Spleen (tissue), 7 donors: Measurements from ENCODE around the gene ART1.

Experiments used
- CTCF ChIP-seq, 11 experiments: fragments of 200-600 bp in 7 of 11; fragments of 450-650 bp in 4 of 11; sonication (generic) in 4 of 11; IDR thresholded peaks in 8 of 11; conservative IDR thresholded peaks in 3 of 11; 1 replicate in 7 of 11; 2 replicates in 4 of 11; pipeline versions ENCODE4 v1.4.0 to v1.8.0; 2016 to 2021; ENCODE audit warnings: antibody characterized with exemption in 11 of 11, inconsistent platforms in 4 of 11, mild to moderate bottlenecking in 1 of 11
- POLR2AphosphoS5 ChIP-seq, 3 donors: sonication (generic); formaldehyde crosslinking; IDR thresholded peaks; one replicate each; pipeline ENCODE4 v1.5.1; 2017; ENCODE audit warnings: antibody characterized with exemption in 3 of 3
- donor health status: DM: no; HTN: no; CAD: no; lungs with moderate emphysema.
- donor health status: DM: no; HTN: no; CAD: no.
- donor health status: DM: no; HTN: no; CAD: no.

GRCh38 chr11:3662856-3663255 lies 17.9 kb downstream of the ART1 start:
- TF ChIP-seq CTCF (IDR thresholded peaks at IDR 0.05 in 8 of 11, conservative IDR thresholded peaks at IDR 0.05 in 3 of 11) (no peak), POLR2AphosphoS5 (IDR thresholded peaks at IDR 0.05) (no peak)
